HS-5 (cell line): ENCODE measurements around the gene MYRIP.
"Not testable (repeated sequence)": the region's sequence is repeated elsewhere in the genome, so short reads cannot be mapped to it uniquely, and the experiment has no call there.

ENCODE experiments used
- DNase-seq: peaks from one replicate; pipeline ENCODE4 v3.0.0-alpha.2; 2012; ENCODE audit warnings: low read depth

The MYRIP gene

GRCh38 chr3:39971559-39972031 is 162.2 kb downstream of the MYRIP start:
- no peak for DNase-seq

- no peak for DNase-seq
Measured at GRCh38 chr3:39972508-39972907, 163.1 kb downstream of the MYRIP start.

GRCh38 chr3:39977058-39977794 is 167.8 kb downstream of the MYRIP start:
- DNase-seq = no peak

DNA sequence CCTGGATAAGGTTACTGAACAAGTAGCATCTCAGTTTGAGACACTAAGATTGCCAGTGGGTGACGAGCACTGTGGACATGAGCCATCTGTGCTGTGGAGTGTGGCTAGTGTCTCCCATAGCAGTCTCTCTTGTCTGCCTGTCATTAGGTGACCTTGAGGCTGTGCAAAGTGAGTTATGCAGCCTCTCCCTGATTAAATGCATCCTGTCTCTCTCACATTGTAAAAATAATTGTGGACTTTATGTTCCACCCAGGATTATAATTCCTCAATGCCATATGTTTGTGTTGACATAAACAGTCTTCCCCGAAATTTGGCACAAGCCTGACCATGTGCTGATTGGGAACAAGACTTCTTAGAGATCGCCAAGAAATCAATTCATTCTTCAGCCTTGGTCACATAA is 168.9 kb downstream of the MYRIP start:
- no peak for DNase-seq

GRCh38 chr3:39980058-39980457 is 170.6 kb downstream of the MYRIP start:
- no peak for DNase-seq

GRCh38 chr3:39980781-39981180 is 171.4 kb downstream of the MYRIP start:
- DNase-seq = no peak

GRCh38 chr3:39981547-39982184 is 172.3 kb downstream of the MYRIP start:
- no peak for DNase-seq

GRCh38 chr3:39982665-39983357 is 173.4 kb downstream of the MYRIP start:
- DNase-seq = no peak

GRCh38 chr3:39989746-39990145 is 180.3 kb downstream of the MYRIP start:
- no peak for DNase-seq

DNA sequence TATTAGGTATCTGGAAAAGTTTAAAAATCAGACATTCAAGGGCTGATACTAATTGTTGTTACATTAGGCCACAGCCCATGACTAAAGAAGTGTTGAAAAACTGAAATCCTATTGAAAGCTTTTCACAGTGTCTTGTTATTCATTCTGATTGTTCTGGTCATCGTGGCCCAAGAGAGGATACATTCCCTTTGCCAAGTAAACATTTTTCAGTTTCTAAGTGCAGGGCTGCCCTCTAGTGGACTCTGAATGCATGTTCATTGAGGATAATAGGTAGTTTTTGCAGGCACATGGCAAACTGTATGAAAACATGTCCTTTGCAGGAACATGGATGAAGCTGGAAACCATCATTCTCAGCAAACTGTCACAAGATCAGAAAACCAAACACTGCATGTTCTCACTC is 181.1 kb downstream of the MYRIP start:
- DNase-seq = peak; percentile 18

DNA sequence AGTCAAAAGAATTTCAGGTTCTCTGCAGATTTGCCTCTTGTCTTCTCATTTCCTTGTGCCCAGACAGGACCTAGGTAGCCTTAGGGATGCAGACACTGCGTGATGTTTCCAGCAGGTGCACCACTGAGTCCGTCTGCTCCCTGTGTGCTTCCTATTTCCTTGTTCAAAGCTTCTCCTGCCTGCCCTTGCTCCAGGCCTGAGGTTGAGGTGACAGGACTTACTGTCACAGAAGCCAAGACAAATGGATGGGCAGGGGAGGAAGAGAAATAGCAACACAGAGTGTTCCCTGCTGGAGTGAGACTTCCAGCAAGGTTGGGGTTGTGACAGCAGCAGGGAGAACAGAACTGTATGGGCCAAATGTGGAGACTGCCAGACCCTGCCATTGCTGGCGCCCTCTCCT is 199.4 kb downstream of the MYRIP start:
- no peak for DNase-seq

DNA sequence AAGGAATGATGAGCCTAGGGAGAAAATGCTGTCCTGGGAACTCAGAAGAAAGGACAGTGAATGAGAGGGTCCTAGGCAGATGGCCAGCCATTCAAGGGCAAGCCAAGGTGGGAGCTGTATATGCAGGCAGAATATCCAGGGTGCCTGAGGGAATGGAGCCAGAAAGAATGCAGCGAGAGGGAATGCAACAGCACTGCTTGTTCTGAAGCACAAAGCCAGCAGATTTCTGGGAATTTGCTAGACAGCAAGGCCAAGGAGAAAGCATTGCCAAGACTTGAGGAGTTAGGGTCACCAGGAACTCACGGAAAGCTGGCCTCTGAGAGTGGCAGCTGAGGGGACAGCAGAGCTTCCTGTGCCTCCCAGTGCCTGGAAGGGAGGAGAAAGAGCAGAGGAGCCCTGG is 200.6 kb downstream of the MYRIP start:
- DNase-seq = no peak

DNA sequence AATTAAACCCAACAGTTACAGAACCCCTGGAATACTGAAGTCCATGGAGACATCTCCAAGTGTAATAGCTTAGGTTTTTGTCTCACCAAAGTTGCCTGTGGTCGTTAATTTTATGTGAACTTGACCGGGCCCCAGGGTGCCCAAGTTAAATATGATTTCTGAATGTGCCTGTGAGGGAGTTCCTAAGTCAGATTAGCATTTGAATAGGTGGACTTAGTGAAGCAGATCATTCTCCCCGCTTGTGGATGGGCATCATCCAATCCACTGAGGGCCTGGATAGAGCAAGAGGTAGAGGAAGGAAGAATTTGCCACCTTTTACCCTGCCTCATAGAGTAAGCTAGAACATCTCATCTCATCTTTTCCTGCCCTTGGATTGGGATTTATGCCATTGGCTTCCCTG is 203.0 kb downstream of the MYRIP start:
- DNase-seq = no peak

- no peak for DNase-seq
Measured at GRCh38 chr3:40016391-40016790, 207.0 kb downstream of the MYRIP start.

DNA sequence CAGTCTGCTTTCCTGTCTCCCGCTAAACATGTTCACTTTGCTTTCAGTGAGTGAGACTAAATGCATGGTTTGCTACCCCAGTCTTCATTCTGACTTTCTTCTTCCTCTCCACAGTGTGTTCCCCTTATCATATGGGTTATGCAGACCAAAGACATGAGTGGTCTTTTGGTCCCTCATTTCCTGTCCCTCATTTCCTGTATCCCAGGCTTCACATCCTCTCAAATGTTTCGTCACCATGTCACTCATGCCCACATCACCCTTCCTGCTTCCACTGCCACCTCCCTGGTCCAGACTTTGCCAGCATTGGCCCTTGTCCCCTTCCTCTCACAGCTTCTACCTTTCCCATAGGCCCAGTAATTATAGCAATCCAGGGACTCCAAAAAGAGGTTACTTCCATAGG is 209.0 kb downstream of the MYRIP start:
- DNase-seq = no peak

GRCh38 chr3:40019376-40019775 is 210.0 kb downstream of the MYRIP start:
- DNase-seq = no peak

GRCh38 chr3:40020689-40021088 is 211.3 kb downstream of the MYRIP start:
- no peak for DNase-seq

- DNase-seq = no peak
Measured at GRCh38 chr3:40021338-40021737, 211.9 kb downstream of the MYRIP start.

GRCh38 chr3:40022297-40022827 is 213.0 kb downstream of the MYRIP start:
- DNase-seq = no peak

DNA sequence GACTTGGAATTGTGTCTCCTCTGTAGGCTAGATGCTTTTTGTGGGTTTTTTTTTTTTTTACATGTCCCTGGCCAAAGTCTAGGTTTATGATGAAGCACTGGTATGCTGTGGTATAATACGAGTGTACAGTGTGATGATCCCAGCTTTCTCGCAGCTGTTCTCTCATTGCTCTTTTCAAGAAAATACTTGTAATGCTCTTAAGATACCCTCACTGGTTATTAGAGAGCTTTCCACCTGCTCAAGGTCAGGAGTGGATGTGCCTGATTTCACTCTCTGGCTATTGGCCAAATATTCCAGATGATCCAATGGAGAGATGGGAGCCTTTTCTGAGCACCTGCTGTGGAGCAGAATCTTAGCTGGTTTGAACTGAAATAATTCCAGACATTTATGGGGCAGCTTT is 215.1 kb downstream of the MYRIP start:
- no peak for DNase-seq

- DNase-seq = not testable (repeated sequence)
Measured at GRCh38 chr3:40025892-40026291, 216.5 kb downstream of the MYRIP start.

DNA sequence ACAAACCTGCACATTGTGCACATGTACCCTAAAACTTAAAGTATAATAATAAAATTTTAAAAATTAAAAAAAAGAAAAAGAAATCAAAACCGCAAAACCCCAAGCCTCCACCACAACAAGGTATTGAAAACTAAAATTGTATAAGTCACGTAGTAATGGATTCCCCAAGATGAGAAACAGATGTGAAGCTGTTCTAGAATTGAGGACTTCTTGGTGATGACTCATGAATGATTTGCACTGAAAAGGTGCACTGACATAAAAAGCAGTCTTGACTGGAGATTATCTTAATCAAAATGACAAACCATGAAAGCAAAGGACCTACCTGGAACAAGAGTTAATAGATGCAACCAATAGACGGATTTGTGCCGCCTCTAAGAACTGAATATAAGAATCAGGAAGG is 225.8 kb downstream of the MYRIP start:
- peak; percentile 60 for DNase-seq

DNA sequence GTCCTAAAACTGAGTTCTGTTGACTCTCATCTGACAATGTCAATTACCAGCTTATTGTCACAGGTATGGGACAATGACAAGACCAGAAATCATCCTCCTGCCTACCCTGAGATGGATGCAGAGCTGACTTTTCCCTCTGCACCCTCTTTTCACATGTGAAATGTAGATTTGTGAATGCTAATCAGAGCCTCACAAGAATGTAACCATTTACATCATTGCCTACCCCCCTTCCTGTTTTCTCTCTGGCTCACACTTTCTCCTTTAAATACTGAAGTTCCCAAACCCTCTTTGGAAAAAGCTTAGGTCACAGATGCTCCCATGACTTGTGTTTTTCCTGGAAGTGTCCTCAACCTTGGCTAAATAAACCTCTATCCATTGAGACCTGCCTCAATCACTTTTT is 228.2 kb downstream of the MYRIP start:
- no peak for DNase-seq
